OCI-LY7 (cell line): Measurements from ENCODE around the gene ZNG1B. TPM values are rescaled to one million over a fixed set of nuclear protein-coding genes. Genes with fewer than 3 reads are reported as not detected.
"Not testable (repeated sequence)": the region's sequence is repeated elsewhere in the genome, so short reads cannot be mapped to it uniquely, and the experiment has no call there.

Source experiments
- BruUV-seq: library from RNA; stranded (reverse); fragments of 400-500 nt; replicated peaks from 2 replicates; lab custom pipeline; 2021; lab: Mats Ljungman, UMichigan
- CTCF ChIA-PET: fragments of 300-600 bp; sonication (Branson Sonifier 250); formaldehyde crosslinking; loops from one replicate; lab custom pipeline; 2022; ENCODE audit warnings: antibody characterized with exemption; ENCODE audit not compliant: unreplicated experiment; lab: Charles Lee
- POLR2A ChIA-PET: fragments of 300-600 bp; sonication (Branson Sonifier 250); formaldehyde crosslinking; loops from one replicate; lab custom pipeline; 2022; ENCODE audit warnings: antibody characterized with exemption; lab: Charles Lee
- DNase-seq: peaks from one replicate; pipeline ENCODE4 v3.0.0-alpha.2; 2015; ENCODE audit warnings: low spot score
- H2AFZ ChIP-seq: fragments of 200-600 bp; sonication (generic), shearing (Covaris generic); 2 replicates; pipeline ENCODE4 v1.6.1; 2014; ENCODE audit warnings: mild to moderate bottlenecking, antibody characterized with exemption, low read length, moderate library complexity
- H3K27ac ChIP-seq: fragments of 200-600 bp; sonication (generic); 2 replicates; pipeline ENCODE4 v1.5.1; 2014; ENCODE audit warnings: mixed run types, low read depth, mild to moderate bottlenecking, moderate library complexity, low read length, inconsistent platforms; ENCODE audit not compliant: poor library complexity, severe bottlenecking
- H3K36me3 ChIP-seq: fragments of 200-600 bp; sonication (generic); 2 replicates; pipeline ENCODE4 v1.6.1; 2014; ENCODE audit warnings: mild to moderate bottlenecking, antibody characterized with exemption, low read length, moderate library complexity, mixed read lengths; ENCODE audit not compliant: insufficient read depth
- H3K4me1 ChIP-seq: fragments of 200-600 bp; sonication (generic); 2 replicates; pipeline ENCODE4 v1.5.1; 2014; ENCODE audit warnings: mild to moderate bottlenecking, low read length; ENCODE audit not compliant: insufficient read depth, poor library complexity, severe bottlenecking
- H3K4me2 ChIP-seq: fragments of 200-600 bp; sonication (generic); 2 replicates; pipeline ENCODE4 v1.6.1; 2014; ENCODE audit warnings: mild to moderate bottlenecking, low read length
- H3K4me3 ChIP-seq: fragments of 200-600 bp; sonication (generic); 2 replicates; pipeline ENCODE4 v1.5.1; 2014; ENCODE audit warnings: mild to moderate bottlenecking, low read depth, low read length; ENCODE audit not compliant: poor library complexity, severe bottlenecking
- H3K79me2 ChIP-seq: fragments of 200-600 bp; sonication (generic); 2 replicates; pipeline ENCODE4 v1.6.1; 2016; ENCODE audit warnings: low read depth, mild to moderate bottlenecking, low read length, moderate library complexity, mixed read lengths; ENCODE audit not compliant: insufficient read depth
- H3K9me2 ChIP-seq: fragments of 200-600 bp; sonication (generic); 2 replicates; pipeline ENCODE4 v1.6.1; 2016; ENCODE audit warnings: mild to moderate bottlenecking, low read length, mixed read lengths; ENCODE audit not compliant: insufficient read depth
- H3K9me3 ChIP-seq: fragments of 200-600 bp; sonication (generic); 2 replicates; pipeline ENCODE4 v1.6.1; 2014; ENCODE audit warnings: mild to moderate bottlenecking, mixed run types, low read length, mixed read lengths
- H4K20me1 ChIP-seq: fragments of 200-600 bp; sonication (generic); 2 replicates; pipeline ENCODE4 v1.6.1; 2014; ENCODE audit warnings: mild to moderate bottlenecking, antibody characterized with exemption, low read length, moderate library complexity, mixed read lengths; ENCODE audit not compliant: insufficient read depth
- intact Hi-C: fragments of 100-400 bp; cut with micrococcal nuclease; formaldehyde crosslinking; loops from one replicate; pipeline ENCODE4 v1.10.0; 2022; ENCODE audit not compliant: unreplicated experiment
- total RNA-seq, 2 experiments: library from RNA; depleted of rRNA in 1 of 2; stranded (reverse); fragments of >200 nt in 1 of 2; shearing (Covaris generic) in 1 of 2; gene quantifications; 2 replicates each; pipeline ENCODE4 v1.2.3, GENCODE V29; 2014 to 2022

ZNG1B gene
- total RNA-seq, 2 experiments from 2014 or later, result 69.7 to 89.3 TPM

GRCh38 chr2:113515457-113515856 lies 78.0 kb downstream of the ZNG1B start:
- intact Hi-C loops, H3K9me2 ChIP-seq, BruUV-seq, DNase-seq, H3K27ac ChIP-seq, POLR2A ChIA-PET, H2AFZ ChIP-seq, H4K20me1 ChIP-seq, CTCF ChIA-PET, H3K9me3 ChIP-seq, H3K4me1 ChIP-seq, H3K36me3 ChIP-seq, H3K79me2 ChIP-seq, H3K4me3 ChIP-seq, H3K4me2 ChIP-seq: not testable (repeated sequence)

- intact Hi-C loops, H3K4me1 ChIP-seq, H2AFZ ChIP-seq, H3K79me2 ChIP-seq, H4K20me1 ChIP-seq, H3K9me2 ChIP-seq, H3K36me3 ChIP-seq, DNase-seq, H3K9me3 ChIP-seq, BruUV-seq, H3K27ac ChIP-seq, CTCF ChIA-PET, H3K4me3 ChIP-seq, POLR2A ChIA-PET, H3K4me2 ChIP-seq: not testable (repeated sequence)
These were observed 78.5 kb downstream of the ZNG1B start for GRCh38 chr2:113515995-113516394.

GRCh38 chr2:113517025-113517424 lies 79.5 kb downstream of the ZNG1B start:
- H3K36me3 ChIP-seq, H3K79me2 ChIP-seq, DNase-seq, intact Hi-C loops, POLR2A ChIA-PET, CTCF ChIA-PET, H2AFZ ChIP-seq, H3K4me1 ChIP-seq, H3K27ac ChIP-seq, H3K4me3 ChIP-seq, H4K20me1 ChIP-seq, H3K9me3 ChIP-seq, H3K4me2 ChIP-seq, BruUV-seq, H3K9me2 ChIP-seq: not testable (repeated sequence)

GRCh38 chr2:113520837-113521236 lies 83.3 kb downstream of the ZNG1B start:
- H3K9me3 ChIP-seq, intact Hi-C loops, H3K79me2 ChIP-seq, H4K20me1 ChIP-seq, H3K4me3 ChIP-seq, DNase-seq, BruUV-seq, H3K9me2 ChIP-seq, H3K4me2 ChIP-seq, H3K36me3 ChIP-seq, H2AFZ ChIP-seq, H3K4me1 ChIP-seq, CTCF ChIA-PET, H3K27ac ChIP-seq, POLR2A ChIA-PET: not testable (repeated sequence)

- H3K79me2 ChIP-seq, H3K4me3 ChIP-seq, H3K9me3 ChIP-seq, intact Hi-C loops, H3K4me1 ChIP-seq, H3K36me3 ChIP-seq, BruUV-seq, DNase-seq, H2AFZ ChIP-seq, CTCF ChIA-PET, H3K4me2 ChIP-seq, H3K27ac ChIP-seq, H4K20me1 ChIP-seq, H3K9me2 ChIP-seq, POLR2A ChIA-PET: not testable (repeated sequence)
These were observed 84.0 kb downstream of the ZNG1B start for GRCh38 chr2:113521492-113521891.

- BruUV-seq, H3K9me2 ChIP-seq, H3K79me2 ChIP-seq, H4K20me1 ChIP-seq, CTCF ChIA-PET, H3K36me3 ChIP-seq, POLR2A ChIA-PET, H3K27ac ChIP-seq, DNase-seq, H3K9me3 ChIP-seq, H3K4me3 ChIP-seq, H3K4me1 ChIP-seq, intact Hi-C loops, H2AFZ ChIP-seq, H3K4me2 ChIP-seq: not testable (repeated sequence)
These were observed 87.5 kb downstream of the ZNG1B start for GRCh38 chr2:113524986-113525385.
